ENCODE data around the gene SBF2. TPM values are rescaled to one million over a fixed set of nuclear protein-coding genes. Genes with fewer than 3 reads are reported as not detected.
A peak's percentile ranks its signal among the peaks of the same experiment; 100 is the strongest.
"Not testable (repeated sequence)": the region's sequence is repeated elsewhere in the genome, so short reads cannot be mapped to it uniquely, and the experiment has no call there.

Gene SBF2
- total RNA-seq, 1 donor, result 61.2 TPM

GRCh38 chr11:10041332-10041731, 252.7 kb downstream of the SBF2 start:
- Histone ChIP-seq H3K27ac (ENCODE audit: low read depth, low read length) (no peak overlapping the region), H4K20me1 (ENCODE audit: insufficient read depth, low read length) (no peaks in the 10 kb centered on the region), H3K9me3 (ENCODE audit: low read depth, low read length) (peaks cover 7% of the 10 kb centered on the region), H3K4me3 (ENCODE audit: insufficient read depth, low read length) (no peak overlapping the region), H3K4me2 (ENCODE audit: insufficient read depth, low read length) (no peak overlapping the region), H3K27me3 (ENCODE audit: insufficient read depth, low read length) (no peaks in the 10 kb centered on the region), H3K79me2 (ENCODE audit: insufficient read depth, low read length) (peaks cover 6% of the 10 kb centered on the region), H3K4me1 (ENCODE audit: insufficient read depth, low read length) (peaks cover 8% of the 10 kb centered on the region), H3K36me3 (ENCODE audit: insufficient read depth, low read length) (peaks cover 4% of the 10 kb centered on the region), H2AFZ (ENCODE audit: low read length) (no peak overlapping the region)
- no peak for DNase-seq (ENCODE audit: insufficient read length, low spot score, missing footprints)
- TF ChIP-seq, protein P1, sequence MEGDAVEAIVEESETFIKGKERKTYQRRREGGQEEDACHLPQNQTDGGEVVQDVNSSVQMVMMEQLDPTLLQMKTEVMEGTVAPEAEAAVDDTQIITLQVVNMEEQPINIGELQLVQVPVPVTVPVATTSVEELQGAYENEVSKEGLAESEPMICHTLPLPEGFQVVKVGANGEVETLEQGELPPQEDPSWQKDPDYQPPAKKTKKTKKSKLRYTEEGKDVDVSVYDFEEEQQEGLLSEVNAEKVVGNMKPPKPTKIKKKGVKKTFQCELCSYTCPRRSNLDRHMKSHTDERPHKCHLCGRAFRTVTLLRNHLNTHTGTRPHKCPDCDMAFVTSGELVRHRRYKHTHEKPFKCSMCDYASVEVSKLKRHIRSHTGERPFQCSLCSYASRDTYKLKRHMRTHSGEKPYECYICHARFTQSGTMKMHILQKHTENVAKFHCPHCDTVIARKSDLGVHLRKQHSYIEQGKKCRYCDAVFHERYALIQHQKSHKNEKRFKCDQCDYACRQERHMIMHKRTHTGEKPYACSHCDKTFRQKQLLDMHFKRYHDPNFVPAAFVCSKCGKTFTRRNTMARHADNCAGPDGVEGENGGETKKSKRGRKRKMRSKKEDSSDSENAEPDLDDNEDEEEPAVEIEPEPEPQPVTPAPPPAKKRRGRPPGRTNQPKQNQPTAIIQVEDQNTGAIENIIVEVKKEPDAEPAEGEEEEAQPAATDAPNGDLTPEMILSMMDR (IDR thresholded peaks at IDR 0.05; ENCODE audit: extremely low read depth, low read depth, low read length), result no peak

- Histone ChIP-seq H3K36me3 (ENCODE audit: insufficient read depth, low read length) (no peaks in the 10 kb centered on the region), H3K4me3 (ENCODE audit: insufficient read depth, low read length) (no peak overlapping the region), H3K79me2 (ENCODE audit: insufficient read depth, low read length) (peaks cover 3% of the 10 kb centered on the region), H3K9me3 (ENCODE audit: low read depth, low read length) (no peaks in the 10 kb centered on the region), H3K27ac (ENCODE audit: low read depth, low read length) (no peak overlapping the region), H3K27me3 (ENCODE audit: insufficient read depth, low read length) (no peaks in the 10 kb centered on the region), H3K4me2 (ENCODE audit: insufficient read depth, low read length) (no peak overlapping the region), H2AFZ (ENCODE audit: low read length) (no peak overlapping the region), H4K20me1 (ENCODE audit: insufficient read depth, low read length) (no peaks in the 10 kb centered on the region), H3K4me1 (ENCODE audit: insufficient read depth, low read length) (peaks cover 11% of the 10 kb centered on the region)
- TF ChIP-seq, protein P1 (IDR thresholded peaks at IDR 0.05; ENCODE audit: extremely low read depth, low read depth, low read length), result no peak
- DNase-seq (ENCODE audit: insufficient read length, low spot score, missing footprints), result no peak
Observed at GRCh38 chr11:10038521-10039302, 255.3 kb downstream of the SBF2 start.

DNA sequence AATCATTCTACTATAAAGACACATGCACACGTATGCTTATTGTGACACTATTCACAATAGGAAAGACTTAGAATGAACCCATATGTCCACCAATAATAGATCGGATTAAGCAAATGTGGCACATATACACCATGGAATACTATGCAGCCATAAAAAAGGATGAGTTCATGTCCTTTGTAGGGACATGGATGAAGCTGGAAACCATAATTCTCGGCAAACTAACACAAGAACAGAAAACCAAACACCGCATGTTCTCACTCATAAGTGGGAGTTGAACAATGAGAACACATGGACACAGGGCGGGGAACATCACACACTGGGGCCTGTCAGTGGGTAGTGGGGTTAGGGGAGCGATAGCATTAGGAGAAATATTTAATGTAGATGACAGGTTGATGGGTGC, 258.1 kb downstream of the SBF2 start:
- H3K4me3 ChIP-seq (ENCODE audit: insufficient read depth, low read length); H3K36me3 ChIP-seq (ENCODE audit: insufficient read depth, low read length); H3K9me3 ChIP-seq (ENCODE audit: low read depth, low read length); H3K27me3 ChIP-seq (ENCODE audit: insufficient read depth, low read length); H3K79me2 ChIP-seq (ENCODE audit: insufficient read depth, low read length); DNase-seq (ENCODE audit: insufficient read length, low spot score, missing footprints); H2AFZ ChIP-seq (ENCODE audit: low read length); H3K4me2 ChIP-seq (ENCODE audit: insufficient read depth, low read length); H3K27ac ChIP-seq (ENCODE audit: low read depth, low read length); H4K20me1 ChIP-seq (ENCODE audit: insufficient read depth, low read length): not testable (repeated sequence)
- H3K4me1 ChIP-seq (ENCODE audit: insufficient read depth, low read length), result peaks cover 29% of the 10 kb centered on the region

GRCh38 chr11:10032935-10033334, 261.1 kb downstream of the SBF2 start:
- peak overlapping the region; percentile 15 for H3K27ac ChIP-seq (ENCODE audit: low read depth, low read length)
- H2AFZ ChIP-seq (ENCODE audit: low read length), result no peak overlapping the region
- H3K4me1 ChIP-seq (ENCODE audit: insufficient read depth, low read length), result peaks cover 32% of the 10 kb centered on the region
- peaks cover 3% of the 10 kb centered on the region for H3K36me3 ChIP-seq (ENCODE audit: insufficient read depth, low read length)
- peak overlapping the region; percentile 20 for H3K4me2 ChIP-seq (ENCODE audit: insufficient read depth, low read length)
- H3K27me3 ChIP-seq (ENCODE audit: insufficient read depth, low read length), result no peaks in the 10 kb centered on the region
- peak; percentile 32 for DNase-seq (ENCODE audit: insufficient read length, low spot score, missing footprints)
- TF ChIP-seq, protein P1 (IDR thresholded peaks at IDR 0.05; ENCODE audit: extremely low read depth, low read depth, low read length), result no peak
- H3K4me3 ChIP-seq (ENCODE audit: insufficient read depth, low read length), result no peak overlapping the region
- H3K9me3 ChIP-seq (ENCODE audit: low read depth, low read length), result no peaks in the 10 kb centered on the region
- peaks cover 9% of the 10 kb centered on the region for H3K79me2 ChIP-seq (ENCODE audit: insufficient read depth, low read length)
- no peaks in the 10 kb centered on the region for H4K20me1 ChIP-seq (ENCODE audit: insufficient read depth, low read length)

Data from osteoblast (primary cell).